NCI-H446 treated with DMSO at 0.1 percent for 48 hours (cell line): Measurements from ENCODE around the gene FHAD1.
A peak's percentile ranks its signal among the peaks of the same experiment; 100 is the strongest.

Source experiments
- DNase-seq: peaks from one replicate; lab custom pipeline; 2025; lab: John Stamatoyannopoulos, UW

The FHAD1 gene

GRCh38 chr1:15248216-15248615 lies 1.2 kb downstream of the FHAD1 start:
- no peak for DNase-seq

- DNase-seq: no peak
Measured at GRCh38 chr1:15249081-15249480, 2.1 kb downstream of the FHAD1 start.

- no peak for DNase-seq
Measured at GRCh38 chr1:15251857-15252835, 5.1 kb downstream of the FHAD1 start.

GRCh38 chr1:15254559-15254958 lies 7.5 kb downstream of the FHAD1 start:
- no peak for DNase-seq

- no peak for DNase-seq
Measured at GRCh38 chr1:15255582-15256149, 8.6 kb downstream of the FHAD1 start.

- no peak for DNase-seq
Measured at GRCh38 chr1:15256584-15256983, 9.6 kb downstream of the FHAD1 start.

GRCh38 chr1:15257309-15257708 lies 10.3 kb downstream of the FHAD1 start:
- DNase-seq: no peak

GRCh38 chr1:15258833-15259621 lies 12.0 kb downstream of the FHAD1 start:
- no peak for DNase-seq

- no peak for DNase-seq
Measured at GRCh38 chr1:15259622-15260007, 12.6 kb downstream of the FHAD1 start.

GRCh38 chr1:15260418-15261154 lies 13.6 kb downstream of the FHAD1 start:
- no peak for DNase-seq

GRCh38 chr1:15261155-15262002 lies 14.4 kb downstream of the FHAD1 start:
- DNase-seq: no peak

GRCh38 chr1:15262003-15262377 lies 15.0 kb downstream of the FHAD1 start:
- DNase-seq: no peak

- DNase-seq: no peak
Measured at GRCh38 chr1:15262706-15263105, 15.7 kb downstream of the FHAD1 start.

- DNase-seq: no peak
Measured at GRCh38 chr1:15264769-15265168, 17.7 kb downstream of the FHAD1 start.

GRCh38 chr1:15271196-15271595 lies 24.2 kb downstream of the FHAD1 start:
- no peak for DNase-seq

GRCh38 chr1:15272009-15272781 lies 25.2 kb downstream of the FHAD1 start:
- peak; percentile 45 for DNase-seq

GRCh38 chr1:15272782-15273127 lies 25.7 kb downstream of the FHAD1 start:
- DNase-seq: no peak

GRCh38 chr1:15273274-15273673 lies 26.3 kb downstream of the FHAD1 start:
- DNase-seq: no peak

GRCh38 chr1:15275921-15276683 lies 29.1 kb downstream of the FHAD1 start:
- no peak for DNase-seq
